GM23248 (cell line): ENCODE data around the gene ZNF264.

Source experiments
- EZH2 ChIP-seq: fragments of 200-600 bp; sonication (generic); IDR thresholded peaks from 2 replicates; pipeline ENCODE4 v1.6.1; 2018; ENCODE audit warnings: antibody characterized with exemption, mild to moderate bottlenecking; ENCODE audit not compliant: insufficient read depth, poor library complexity, severe bottlenecking
- EZH2phosphoT487 ChIP-seq: fragments of 200-600 bp; sonication (generic); IDR thresholded peaks from 2 replicates; pipeline ENCODE4 v1.6.1; 2018; ENCODE audit warnings: antibody characterized with exemption, moderate library complexity, mild to moderate bottlenecking, low read depth; ENCODE audit not compliant: insufficient read depth

- no peak for TF ChIP-seq EZH2
- TF ChIP-seq EZH2phosphoT487, result no peak
Measured at GRCh38 chr19:57267291-57267690, 76.0 kb downstream of the ZNF264 start.
